Measurements from ENCODE around the gene CCZ1B.
A peak's percentile ranks its signal among the peaks of the same experiment; 100 is the strongest.
"Not testable (repeated sequence)": the region's sequence is repeated elsewhere in the genome, so short reads cannot be mapped to it uniquely, and the experiment has no call there.

CCZ1B gene

DNA sequence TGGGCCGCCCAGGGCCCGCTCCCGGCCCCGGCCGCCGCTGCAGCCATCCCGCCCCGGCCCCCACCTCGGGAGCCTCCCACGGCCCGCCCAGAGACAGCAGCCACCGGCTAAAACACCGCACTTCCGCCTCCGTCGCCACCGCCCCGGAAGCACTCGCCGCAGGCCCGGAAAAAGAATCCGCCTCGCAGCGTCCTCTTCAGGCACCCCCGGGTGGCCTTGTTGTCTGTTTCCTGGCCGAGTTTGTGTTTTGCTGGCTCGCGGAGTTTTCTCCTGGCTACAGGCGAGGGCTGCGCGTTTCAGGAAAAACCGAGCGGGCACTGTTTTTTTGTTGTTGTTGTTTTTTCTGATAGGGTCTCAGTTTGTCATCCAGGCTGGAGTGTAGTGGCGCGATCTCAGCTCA lies at the start of gene CCZ1B:
Gene CCZ1B, minus strand, starts transcription at position 125 of the 400 bp plus-strand sequence. Its CDS starts 78 bp downstream, at position 47.
- peak; percentile 93 for DNase-seq

DNA sequence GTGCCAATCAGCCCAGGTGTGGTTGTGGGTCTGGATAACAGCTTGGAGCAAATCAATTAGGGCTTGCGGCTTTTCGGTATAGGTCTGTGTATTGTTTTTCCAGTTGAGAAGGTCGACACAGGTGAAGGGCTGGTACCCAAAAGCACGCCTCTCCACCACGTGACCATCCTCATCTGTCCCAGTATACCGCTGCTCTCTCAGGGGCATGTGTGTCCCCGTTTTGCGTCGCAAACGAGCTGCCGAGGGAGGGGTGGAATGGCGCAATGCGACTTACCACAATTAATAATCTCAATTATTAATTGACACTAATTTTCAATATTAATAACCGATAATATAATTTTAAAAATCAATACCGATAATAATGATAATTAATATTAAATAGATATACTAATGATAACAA lies 48.9 kb upstream of the CCZ1B start:
- ATAC-seq, DNase-seq: not testable (repeated sequence)

More for the DNA sequence above, at the start of gene CCZ1B:
- peak; percentile 99 for ATAC-seq

DNA sequence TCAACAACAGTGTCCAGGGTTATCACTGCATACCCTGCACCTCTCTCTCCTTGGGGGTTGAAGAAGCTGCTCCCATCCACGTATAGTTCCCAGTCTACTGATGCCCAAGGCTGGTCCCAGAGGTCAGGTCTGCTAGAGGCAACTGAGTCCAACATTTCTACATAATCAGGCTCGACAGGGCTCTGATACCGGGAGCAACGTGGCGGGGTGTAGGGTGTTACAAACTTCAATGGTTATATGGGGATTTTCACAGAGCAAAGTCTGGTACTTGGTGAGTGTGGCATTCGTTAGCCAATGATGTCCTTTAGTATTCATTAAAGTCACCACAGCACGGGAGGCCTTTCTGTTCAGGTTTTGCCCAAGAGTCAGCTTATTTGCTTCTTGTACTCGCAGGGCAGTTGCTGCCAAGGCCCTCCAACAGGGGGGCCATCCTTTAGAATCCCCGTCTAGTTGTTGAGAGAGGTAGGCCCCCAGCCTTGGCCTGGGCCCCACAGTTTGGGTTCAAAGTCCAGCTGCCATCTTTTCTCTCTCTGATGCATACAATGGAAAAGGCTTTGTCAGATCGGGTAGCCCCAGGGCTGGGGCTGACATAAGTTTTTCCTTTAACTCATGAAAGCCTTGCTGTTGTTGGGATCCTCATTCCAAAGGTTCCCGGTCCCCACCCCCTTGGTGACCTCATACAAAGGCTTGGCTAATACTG lies 46.3 kb upstream of the CCZ1B start:
- not testable (repeated sequence) for DNase-seq, ATAC-seq

DNA sequence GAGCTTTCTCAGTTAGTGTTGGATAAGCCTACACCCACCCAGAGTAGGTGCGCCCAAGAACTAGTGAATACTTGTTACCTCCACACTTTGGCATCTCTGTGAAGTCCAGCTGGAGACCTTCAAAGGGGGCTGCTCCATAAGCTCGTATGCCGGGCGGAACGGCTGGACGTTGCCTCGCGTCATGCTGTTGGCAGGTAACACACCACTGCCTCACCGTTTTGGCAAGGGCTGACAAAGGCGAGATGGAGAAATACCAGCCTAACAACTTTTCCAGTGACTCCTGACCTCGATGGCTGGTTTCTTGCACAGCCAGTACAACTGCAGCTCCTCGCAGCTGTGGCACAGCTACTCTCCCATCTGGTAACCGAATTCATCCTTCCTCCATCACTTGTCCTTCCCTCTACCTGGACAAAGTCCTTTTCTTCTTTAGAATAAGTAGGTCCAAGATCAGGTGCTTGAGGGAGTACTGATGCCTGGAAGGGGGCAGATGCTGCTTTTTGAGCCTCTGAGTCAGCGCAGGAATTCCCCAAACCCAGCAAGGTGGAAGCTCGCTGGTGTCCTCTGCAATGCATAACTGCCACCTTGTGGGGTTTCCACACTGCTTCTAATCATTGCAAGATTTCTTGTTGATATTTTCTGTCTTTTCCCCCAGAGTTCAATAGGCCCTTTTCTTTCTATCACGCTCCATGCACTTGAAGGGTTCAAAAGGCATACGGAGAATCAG lies 45.5 kb upstream of the CCZ1B start:
- DNase-seq: peak; percentile 23
- not testable (repeated sequence) for ATAC-seq

DNA sequence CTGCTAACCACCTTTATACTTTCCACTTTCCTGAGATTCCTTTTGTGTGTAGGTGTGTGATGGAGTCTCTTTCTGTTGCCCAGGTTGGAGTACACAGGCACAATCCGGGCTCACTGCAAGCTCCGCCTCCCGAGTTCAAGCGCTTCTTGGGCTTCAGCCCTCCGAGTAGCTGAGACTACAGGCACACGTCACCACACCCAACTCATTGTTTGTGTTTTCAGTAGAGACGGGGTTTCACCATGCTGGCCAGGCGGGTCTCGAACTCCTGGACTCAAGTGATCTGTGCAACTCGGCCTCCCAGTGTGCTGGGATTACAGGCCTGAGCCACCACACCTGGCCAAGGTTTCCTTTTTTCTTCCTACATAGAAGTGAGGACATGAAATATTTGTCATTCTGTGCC lies 38.7 kb upstream of the CCZ1B start:
- not testable (repeated sequence) for ATAC-seq, DNase-seq

DNA sequence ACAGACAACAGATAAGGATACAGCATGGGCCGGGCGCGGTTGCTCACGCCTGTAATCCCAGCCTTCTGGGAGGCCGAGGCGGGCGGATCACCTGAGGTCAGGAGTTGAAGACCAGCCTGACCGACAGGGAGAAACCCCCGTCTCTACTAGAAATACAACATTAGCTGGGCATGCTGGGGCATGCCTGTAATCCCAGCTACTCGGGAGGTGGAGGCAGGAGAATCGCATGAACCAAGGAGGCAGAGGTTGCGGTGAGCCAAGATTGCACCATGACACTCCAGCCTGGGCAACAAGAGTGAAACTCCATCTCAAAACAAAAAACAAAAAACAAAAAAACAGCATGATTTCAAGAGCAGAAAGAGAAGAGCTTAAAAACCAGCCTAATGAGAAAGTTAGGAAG lies 38.1 kb upstream of the CCZ1B start:
- not testable (repeated sequence) for ATAC-seq

DNA sequence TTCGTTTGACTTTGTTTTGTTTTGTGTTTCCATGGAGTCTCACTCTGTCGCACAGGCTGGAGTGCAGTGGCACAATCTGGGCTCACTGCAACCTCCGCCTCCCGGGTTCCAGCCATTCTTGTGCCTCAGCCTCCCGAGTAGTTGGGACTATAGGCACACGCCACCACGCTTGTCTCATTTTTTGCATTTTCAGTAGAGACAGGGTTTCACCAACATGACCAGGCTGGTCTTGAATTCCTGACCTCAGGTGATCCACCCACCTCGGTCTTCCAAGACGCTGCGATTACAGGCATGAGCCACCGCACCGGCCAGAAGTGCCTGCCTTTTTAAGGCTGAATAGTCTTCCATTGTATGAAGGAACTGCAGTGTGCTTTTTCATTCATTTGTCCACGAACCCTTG lies 36.8 kb upstream of the CCZ1B start:
- ATAC-seq: not testable (repeated sequence)

More for the DNA sequence above, 38.1 kb upstream of the CCZ1B start:
- DNase-seq: not testable (repeated sequence)

DNA sequence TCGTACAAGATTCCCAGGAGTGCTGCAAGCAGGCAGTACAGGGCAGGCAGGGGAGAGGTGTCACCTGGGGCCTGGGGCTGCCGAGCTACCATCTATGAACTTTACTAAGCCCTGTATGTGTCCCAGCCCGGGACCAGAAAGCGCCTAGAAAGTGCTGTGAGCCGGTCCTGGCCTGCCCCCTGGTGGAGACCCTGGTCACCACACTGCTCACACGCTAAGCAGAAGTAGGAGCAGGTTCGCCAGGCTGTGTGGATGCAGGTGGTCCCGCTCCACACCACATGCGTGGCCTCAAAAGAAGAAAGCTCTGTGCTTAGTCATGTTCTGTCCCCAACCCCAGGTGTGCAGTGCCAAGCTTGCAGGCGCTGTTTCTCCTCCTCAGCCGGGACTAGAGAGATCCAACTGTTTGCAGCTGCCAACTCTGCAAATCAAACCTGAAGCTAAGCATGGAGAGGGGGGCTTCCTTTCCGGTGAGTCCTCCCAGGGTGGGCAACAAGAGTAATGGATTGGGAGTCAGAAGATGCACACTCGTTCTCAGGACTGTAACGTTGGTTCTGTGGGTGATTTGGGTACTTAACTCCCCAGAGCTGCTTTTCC lies 31.7 kb upstream of the CCZ1B start:
- ATAC-seq: not testable (repeated sequence)
- DNase-seq: peak; percentile 74

More for the DNA sequence above, 36.8 kb upstream of the CCZ1B start:
- DNase-seq: not testable (repeated sequence)

DNA sequence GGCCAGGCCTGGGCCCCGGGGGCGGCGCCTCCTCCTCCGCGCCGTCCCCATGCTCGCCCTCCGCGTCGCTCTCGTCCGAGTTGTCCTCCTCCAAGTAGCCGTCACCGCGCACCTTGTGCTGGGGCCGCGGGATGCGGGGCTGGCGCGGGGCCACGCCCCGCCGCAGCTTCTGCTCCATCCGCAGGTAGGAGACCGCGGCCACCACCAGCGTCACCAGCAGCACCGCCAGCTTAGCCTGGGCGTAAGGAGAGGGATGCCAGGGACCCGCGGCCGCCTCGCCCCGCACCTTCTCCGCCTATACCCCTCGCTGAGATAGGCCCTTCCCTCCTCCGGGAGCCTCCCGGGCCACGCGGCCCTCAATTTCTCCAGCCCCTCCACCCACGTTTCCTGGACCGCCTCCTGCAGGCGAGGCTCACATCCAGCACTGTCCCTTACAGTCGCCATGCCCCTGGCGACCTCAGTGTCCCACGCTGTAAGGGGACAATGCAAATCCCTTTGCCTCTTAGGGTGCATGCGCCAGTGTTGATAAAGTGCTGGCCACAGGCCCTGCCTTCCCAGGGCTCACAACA lies 29.6 kb upstream of the CCZ1B start:
- ATAC-seq, DNase-seq: not testable (repeated sequence)

DNA sequence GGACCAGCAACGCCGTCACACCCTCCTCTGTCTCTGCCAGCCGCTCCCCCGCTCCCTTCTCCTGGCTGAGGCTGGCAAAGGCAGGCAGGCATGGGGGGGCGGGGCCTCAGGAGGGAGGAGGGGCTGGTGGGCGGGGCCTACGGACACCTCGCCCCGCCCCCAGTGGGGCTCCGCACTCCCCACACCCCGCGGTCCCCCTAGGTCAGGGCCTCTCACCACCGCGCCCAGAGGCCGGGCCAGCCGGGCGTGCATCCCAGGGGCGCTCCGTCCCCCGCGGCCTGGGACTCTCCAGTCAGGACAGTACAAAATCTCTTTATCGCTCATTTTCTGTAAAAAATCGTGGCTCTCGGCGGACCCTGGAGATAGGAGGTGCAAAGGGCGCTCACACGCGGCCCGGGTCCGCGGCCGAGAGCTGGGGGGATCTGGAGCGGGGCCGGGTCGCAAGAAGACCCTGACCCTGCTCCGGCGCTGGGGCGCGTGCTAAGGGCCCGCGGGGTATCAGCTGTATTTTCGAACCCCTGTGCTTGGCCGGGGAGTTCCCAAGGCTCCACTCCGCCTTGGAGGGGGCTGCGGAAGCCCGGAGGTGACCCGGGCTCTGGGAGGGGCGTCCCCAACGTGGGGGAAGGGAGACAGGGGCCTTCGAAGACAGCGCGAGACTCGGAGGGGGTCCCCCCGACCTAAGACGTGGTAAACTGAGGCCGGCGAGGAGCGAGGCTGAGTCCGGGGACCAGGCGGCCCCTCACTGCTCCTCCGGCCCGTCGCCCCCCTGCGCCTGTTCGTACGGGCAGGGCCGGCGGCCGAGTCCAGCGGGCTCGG lies 28.9 kb upstream of the CCZ1B start:
- DNase-seq: peak; percentile 21
- ATAC-seq: not testable (repeated sequence)

DNA sequence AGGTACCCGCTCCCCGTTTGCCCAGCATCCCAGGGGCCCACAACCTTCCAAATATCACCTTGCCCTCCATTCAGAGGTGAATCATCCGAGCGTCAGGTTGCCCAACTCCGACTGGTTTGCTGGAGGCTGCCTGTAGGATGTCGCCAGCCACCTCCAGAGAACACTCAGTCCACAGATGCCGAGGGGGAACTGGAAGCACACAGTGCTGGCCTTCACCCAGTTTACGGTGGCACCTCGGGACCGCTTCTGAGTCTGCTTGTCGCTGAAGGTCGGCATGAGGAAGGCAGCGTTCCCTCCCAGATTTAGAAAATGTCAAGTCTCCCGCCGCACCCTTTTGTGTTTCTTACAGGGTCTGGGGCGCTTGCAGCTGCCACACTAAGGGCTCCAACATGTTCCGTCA lies 27.6 kb upstream of the CCZ1B start:
- not testable (repeated sequence) for ATAC-seq, DNase-seq

DNA sequence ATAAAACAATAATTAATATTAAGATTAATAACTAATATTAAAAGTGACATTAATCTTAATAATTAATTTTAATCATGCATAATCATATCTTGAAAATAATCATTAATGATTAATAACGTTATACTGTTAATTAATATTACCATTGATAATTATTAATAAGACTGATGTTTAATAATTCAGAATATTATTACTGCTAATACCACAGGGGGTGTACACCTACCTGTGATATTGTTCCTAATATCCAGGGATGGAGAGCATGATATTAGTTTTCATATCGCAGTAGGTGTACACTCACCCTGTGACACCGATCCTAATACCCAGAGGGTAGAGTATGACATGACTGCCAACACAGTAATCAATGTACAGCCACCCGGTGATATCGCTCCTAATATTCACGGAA lies 23.1 kb upstream of the CCZ1B start:
- ATAC-seq, DNase-seq: not testable (repeated sequence)

DNA sequence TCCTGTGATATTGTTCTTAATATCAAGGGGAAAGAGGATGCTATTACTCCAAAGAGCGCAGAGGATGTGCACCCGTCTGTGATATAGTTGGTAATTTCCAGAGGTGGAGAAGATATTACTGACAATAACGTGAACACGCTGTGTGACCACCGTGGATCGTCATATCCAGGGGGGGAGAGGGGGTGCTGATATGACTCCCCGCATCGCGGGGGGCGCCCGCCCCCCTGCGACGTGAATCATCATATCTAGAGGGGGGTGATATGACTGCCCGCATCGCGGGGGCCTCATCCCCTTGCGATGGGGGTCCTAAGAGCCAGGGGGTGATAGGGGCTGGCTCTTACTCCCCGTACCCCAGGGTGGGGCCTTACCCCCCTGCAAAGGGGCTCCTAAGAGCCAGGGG lies 21.7 kb upstream of the CCZ1B start:
- DNase-seq, ATAC-seq: not testable (repeated sequence)

DNA sequence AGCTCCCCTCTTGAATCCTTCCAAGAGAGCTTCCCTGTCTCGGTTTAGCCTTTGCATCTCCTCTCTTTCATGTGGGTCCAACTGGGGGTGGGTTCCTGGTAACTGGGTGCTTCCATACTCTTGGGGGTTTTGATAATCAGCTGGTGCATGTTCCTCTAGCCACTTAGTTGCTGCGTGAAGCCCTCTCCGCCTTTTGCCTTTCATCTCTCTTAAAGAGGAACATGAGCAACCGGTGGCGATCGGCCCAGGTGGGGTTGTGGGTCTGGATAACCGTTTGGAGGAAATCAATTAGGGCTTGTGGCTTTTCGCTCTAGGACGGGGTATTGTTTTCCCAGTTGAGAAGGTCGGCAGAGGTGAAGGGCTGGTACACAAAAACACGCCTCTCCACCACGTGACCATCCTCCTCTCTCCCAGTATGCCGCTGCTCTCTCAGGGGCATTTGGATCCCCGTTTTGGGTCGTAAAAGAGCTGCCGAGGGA lies 19.9 kb upstream of the CCZ1B start:
- DNase-seq, ATAC-seq: not testable (repeated sequence)

DNA sequence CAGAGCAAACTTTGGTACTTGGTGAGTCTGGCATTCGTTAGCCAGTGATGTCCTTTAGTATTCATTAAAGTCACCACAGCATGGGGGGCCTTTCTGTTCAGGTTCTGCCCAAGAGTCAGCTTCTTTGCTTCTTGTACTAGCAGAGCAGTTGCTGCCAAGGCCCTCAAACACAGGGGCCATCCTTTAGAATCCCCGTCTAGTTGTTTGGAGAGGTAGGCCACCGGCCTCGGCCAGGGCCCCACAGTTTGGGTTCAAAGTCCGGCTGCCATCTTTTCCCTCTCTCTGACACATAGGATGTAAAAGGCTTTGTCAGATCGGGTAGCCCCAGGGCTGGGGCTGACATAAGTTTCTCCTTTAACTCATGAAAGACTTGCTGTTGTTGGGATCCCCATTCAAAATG lies 17.6 kb upstream of the CCZ1B start:
- DNase-seq, ATAC-seq: not testable (repeated sequence)

DNA sequence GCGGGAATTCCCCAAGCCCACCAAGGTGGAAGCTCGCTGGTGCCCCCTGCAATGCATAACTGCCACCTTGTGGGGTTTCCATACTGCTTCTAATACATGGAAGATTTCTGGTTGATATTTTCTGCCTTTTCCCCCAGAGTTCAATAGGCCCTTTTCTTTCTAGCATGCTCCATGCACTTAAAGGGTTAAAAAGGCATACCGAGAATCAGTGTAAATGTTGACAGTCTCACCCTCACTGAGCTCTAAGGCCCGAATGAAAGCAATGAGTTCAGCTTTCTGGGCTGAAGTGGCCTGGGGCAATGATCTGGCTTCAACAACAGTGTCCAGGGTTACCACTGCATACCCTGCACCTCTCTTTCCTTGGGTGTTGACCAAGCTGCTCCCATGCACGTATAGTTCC lies 17.0 kb upstream of the CCZ1B start:
- not testable (repeated sequence) for ATAC-seq
- DNase-seq: peak; percentile 37

DNA sequence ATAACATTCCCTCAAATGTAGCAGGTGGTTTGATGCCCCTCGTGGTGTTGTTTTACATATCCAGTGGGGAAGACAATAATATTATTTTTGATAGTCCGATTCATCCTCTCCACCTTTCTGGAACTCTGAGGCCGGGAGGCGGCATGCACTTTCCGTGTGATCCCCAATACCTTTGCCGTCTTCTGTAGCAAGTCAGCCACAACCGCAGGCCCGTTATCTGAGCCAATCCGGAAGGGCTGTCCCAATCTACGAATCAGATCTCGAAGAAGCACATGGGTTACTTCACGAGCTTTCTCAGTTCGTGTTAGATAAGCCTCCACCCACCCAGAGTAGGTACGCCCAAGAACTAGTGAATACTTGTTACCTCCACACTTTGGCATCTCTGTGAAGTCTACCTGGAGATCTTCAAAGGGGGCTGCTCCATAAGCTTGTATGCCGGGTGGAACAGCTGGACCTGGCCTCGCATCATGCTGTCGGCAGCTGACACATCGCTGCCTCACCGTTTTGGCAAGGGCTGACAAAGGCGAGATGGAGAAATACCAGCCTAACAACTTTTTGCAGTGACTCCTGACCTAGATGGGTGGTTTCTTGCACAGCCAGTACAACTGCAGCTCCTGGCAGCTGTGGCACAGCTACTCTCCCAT lies 16.3 kb upstream of the CCZ1B start:
- ATAC-seq, DNase-seq: not testable (repeated sequence)

DNA sequence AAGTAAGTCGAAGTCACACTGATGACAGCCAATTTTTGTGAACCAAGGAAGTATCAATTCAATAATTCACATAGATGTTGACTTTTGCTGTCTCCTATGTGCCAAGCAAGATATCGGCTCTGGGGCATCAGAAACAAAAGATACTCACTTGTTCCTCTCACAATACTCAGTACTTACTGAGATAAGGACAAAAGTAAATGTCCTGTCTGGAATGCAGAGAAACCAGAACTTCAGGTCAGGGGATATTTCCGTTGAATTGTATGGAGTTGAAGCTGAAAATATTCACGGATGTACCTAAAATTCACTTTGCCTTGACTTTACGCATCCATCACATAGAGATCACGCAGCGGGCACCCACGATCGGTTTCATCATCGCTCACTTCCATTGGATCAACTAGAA lies 11.0 kb upstream of the CCZ1B start:
- not testable (repeated sequence) for ATAC-seq

DNA sequence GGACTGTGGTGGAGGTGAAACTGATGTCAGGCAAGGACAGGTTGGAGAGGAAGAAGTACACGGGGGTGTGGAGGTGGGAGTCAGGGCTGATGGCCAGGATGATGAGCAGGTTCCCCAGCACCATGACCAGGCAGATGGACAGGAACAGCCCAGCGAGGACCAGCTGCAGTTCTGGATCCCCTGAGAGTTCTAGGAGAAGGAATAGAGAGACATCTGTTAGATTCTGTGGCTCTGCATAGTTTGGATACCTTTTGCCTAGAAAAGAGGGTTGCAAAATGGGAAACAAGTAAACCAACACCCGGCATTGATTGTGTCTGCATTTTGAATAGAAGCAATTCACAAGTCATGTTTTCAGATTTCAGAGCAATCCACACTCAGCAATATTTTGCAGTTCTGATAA lies 9.4 kb upstream of the CCZ1B start:
- not testable (repeated sequence) for DNase-seq, ATAC-seq

More for the DNA sequence above, 11.0 kb upstream of the CCZ1B start:
- not testable (repeated sequence) for DNase-seq

DNA sequence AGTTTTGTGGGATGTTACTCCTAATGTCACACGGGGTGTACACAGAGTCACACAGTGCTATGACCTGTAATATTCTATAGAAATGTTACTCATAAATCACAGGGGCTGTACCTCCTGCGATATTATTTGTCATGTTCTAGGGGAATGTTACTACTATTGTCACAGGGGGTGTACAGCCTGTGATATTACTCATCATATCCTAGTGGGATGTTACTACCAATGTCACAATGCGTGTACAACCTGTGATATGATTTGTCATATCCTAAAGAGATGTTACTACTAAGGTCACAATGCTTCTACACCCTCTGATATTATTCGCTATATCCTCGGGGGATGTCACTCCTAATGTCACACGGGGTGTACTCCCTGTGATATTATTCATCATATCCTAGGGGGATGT lies 7.6 kb upstream of the CCZ1B start:
- no peak for DNase-seq
- ATAC-seq: no peak
